NCI-H2196 (cell line): Measurements from ENCODE around the gene GAGE13.
"Not testable (repeated sequence)": the region's sequence is repeated elsewhere in the genome, so short reads cannot be mapped to it uniquely, and the experiment has no call there.

ENCODE experiments used
- DNase-seq: peaks from one replicate; lab custom pipeline; 2025; ENCODE audit not compliant: unreplicated experiment; lab: John Stamatoyannopoulos, UW

Gene GAGE13

GRCh38 chrX:49330421-49330820 is 961 bp upstream of the GAGE13 start:
- not testable (repeated sequence) for DNase-seq

- DNase-seq = not testable (repeated sequence)
Observed at GRCh38 chrX:49331841-49332240, 459 bp downstream of the GAGE13 start.

DNA sequence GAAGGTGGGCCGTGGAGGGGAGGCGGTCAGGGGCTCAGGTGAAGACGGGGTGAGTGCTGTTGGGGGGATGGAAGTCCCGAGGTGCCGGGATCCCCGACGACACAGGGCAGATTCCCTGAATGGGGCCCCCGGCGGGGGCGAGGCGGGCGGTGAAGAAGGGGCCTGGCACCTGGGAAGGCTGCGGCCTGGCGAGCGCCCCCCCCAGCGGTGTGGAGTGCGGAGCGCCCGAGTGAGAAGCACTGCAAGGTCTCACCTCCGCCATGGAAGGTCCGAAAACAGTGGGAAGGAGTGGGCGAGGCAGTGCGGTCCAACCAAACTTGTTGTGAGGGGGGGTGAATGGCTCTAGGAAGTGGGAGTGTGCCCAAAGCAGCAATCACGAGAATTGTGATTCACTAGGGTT is 10.1 kb downstream of the GAGE13 start:
- DNase-seq = not testable (repeated sequence)

DNA sequence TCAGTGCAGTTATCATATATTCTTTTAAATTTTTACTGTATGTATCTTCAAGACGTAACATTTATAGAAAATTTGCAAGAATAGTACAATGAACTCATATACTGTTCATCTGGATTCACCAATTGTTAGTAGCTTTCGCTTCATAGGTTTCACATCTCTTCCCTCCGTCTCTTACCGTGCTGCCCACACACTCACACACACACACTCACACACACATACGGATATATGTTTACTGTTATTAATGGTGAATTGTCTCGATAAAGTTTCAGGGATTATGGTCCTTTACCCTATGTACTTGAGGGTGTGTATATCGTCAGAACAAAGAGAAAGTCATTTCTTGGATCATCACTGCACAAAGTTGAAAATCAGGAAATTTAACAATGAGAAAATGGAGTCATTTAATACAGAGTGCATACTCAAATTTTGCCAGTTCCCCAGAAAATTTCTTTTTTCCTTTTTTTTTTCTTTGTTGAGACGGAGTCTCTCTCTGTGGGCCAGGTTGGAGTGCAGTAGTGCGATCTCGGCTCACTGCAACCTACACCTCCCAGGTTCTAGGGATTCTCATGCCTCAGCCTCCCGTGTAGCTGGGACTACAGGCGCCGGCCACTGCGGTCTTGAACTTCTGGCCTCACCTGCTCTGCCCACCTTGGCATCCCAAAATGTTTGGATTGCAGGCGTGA is 13.3 kb downstream of the GAGE13 start:
- not testable (repeated sequence) for DNase-seq

- DNase-seq = not testable (repeated sequence)
Observed at GRCh38 chrX:49345402-49345801, 14.0 kb downstream of the GAGE13 start.

DNA sequence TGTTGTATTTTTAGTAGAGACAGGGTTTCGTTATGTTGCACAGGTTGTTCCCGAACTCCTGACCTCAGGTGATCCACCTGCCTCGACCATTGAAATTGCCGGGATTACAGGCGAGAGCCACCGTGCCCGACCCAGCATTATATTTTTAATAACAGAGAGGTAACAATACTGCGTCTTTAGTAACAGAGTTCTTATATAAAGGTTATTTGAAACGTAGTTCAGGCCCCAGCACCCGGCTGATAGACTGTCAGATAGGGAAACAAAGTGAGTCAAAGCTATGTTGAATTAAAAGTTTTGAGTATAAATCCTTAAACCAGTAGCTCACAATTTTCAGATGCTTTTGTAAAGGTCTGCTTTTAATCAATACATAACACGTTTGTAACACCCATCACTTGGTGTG is 14.8 kb downstream of the GAGE13 start:
- not testable (repeated sequence) for DNase-seq
